ENCODE measurements around the gene NOD2. TPM values are rescaled to one million over a fixed set of nuclear protein-coding genes. Genes with fewer than 3 reads are reported as not detected.

NOD2 gene
- total RNA-seq, 1 experiment from 2014 or later, result not detected

- Histone ChIP-seq H3K9me3 (ENCODE audit: control insufficient read depth, insufficient read depth, low read depth, low read length) (no peaks in the 10 kb centered on the region), H3K4me3 (ENCODE audit: low read depth in 2 of 2, low read length in 2 of 2) (no peak overlapping the region), H3K27ac (ENCODE audit: low read length) (no peak overlapping the region), H3K27me3 (ENCODE audit: control insufficient read depth, insufficient read depth, low read length) (no peaks in the 10 kb centered on the region), H3K4me1 (ENCODE audit: control insufficient read depth, insufficient read depth, low read length) (no peaks in the 10 kb centered on the region), H3K36me3 (ENCODE audit: control insufficient read depth, insufficient read depth, low read length) (no peaks in the 10 kb centered on the region)
- TF ChIP-seq, protein P1, sequence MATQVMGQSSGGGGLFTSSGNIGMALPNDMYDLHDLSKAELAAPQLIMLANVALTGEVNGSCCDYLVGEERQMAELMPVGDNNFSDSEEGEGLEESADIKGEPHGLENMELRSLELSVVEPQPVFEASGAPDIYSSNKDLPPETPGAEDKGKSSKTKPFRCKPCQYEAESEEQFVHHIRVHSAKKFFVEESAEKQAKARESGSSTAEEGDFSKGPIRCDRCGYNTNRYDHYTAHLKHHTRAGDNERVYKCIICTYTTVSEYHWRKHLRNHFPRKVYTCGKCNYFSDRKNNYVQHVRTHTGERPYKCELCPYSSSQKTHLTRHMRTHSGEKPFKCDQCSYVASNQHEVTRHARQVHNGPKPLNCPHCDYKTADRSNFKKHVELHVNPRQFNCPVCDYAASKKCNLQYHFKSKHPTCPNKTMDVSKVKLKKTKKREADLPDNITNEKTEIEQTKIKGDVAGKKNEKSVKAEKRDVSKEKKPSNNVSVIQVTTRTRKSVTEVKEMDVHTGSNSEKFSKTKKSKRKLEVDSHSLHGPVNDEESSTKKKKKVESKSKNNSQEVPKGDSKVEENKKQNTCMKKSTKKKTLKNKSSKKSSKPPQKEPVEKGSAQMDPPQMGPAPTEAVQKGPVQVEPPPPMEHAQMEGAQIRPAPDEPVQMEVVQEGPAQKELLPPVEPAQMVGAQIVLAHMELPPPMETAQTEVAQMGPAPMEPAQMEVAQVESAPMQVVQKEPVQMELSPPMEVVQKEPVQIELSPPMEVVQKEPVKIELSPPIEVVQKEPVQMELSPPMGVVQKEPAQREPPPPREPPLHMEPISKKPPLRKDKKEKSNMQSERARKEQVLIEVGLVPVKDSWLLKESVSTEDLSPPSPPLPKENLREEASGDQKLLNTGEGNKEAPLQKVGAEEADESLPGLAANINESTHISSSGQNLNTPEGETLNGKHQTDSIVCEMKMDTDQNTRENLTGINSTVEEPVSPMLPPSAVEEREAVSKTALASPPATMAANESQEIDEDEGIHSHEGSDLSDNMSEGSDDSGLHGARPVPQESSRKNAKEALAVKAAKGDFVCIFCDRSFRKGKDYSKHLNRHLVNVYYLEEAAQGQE (IDR thresholded peaks at IDR 0.05; ENCODE audit: insufficient read depth in 1 of 2, low read depth in 2 of 2, low read length in 1 of 2), result no peak
- TF ChIP-seq, protein P2, sequence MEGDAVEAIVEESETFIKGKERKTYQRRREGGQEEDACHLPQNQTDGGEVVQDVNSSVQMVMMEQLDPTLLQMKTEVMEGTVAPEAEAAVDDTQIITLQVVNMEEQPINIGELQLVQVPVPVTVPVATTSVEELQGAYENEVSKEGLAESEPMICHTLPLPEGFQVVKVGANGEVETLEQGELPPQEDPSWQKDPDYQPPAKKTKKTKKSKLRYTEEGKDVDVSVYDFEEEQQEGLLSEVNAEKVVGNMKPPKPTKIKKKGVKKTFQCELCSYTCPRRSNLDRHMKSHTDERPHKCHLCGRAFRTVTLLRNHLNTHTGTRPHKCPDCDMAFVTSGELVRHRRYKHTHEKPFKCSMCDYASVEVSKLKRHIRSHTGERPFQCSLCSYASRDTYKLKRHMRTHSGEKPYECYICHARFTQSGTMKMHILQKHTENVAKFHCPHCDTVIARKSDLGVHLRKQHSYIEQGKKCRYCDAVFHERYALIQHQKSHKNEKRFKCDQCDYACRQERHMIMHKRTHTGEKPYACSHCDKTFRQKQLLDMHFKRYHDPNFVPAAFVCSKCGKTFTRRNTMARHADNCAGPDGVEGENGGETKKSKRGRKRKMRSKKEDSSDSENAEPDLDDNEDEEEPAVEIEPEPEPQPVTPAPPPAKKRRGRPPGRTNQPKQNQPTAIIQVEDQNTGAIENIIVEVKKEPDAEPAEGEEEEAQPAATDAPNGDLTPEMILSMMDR (IDR thresholded peaks at IDR 0.05), result no peak
- TF ChIP-seq POLR2AphosphoS5 (IDR thresholded peaks at IDR 0.05; ENCODE audit: low read depth, low read length) (no peak), SIN3A (IDR thresholded peaks at IDR 0.05; ENCODE audit: borderline replicate concordance, insufficient read depth, low read depth, low read length) (no peak), TCF7L2 (IDR thresholded peaks at IDR 0.05; ENCODE audit: low read depth, low read length) (no peak)
- intact Hi-C loops (cut with micrococcal nuclease; ENCODE audit: unreplicated experiment) (loop anchor here (5.0 kb wide), 1 partner anchor 139 kb away; no protein-coding TSS in a partner anchor), in situ Hi-C loops (cut with HindIII; ENCODE audit: low pct_unique_long_range_greater_than_20kb, low sequenced_read_pairs) (no loop called here)
- no TSS peak for BruUV-seq (replicated peaks)
- no peak for DNase-seq (ENCODE audit: low read depth, low spot score)
- POLR2A ChIA-PET, result no interaction called here
- ATAC-seq, result no peak
- CTCF ChIA-PET, result interaction anchor here (1.8 kb wide), 1 partner anchor 138 kb away, joined by 6 read pairs; no protein-coding TSS in a partner anchor
Measured at GRCh38 chr16:50668368-50669008, 24.9 kb upstream of the NOD2 start.

- CTCF ChIA-PET, result no interaction called here
Measured at GRCh38 chr16:50669741-50670140, 23.7 kb upstream of the NOD2 start.

More at GRCh38 chr16:50669741-50670140, 23.7 kb upstream of the NOD2 start:
- BruUV-seq (replicated peaks), result no TSS peak
- ATAC-seq, result no peak
- intact Hi-C loops (cut with micrococcal nuclease; ENCODE audit: unreplicated experiment) (loop anchor here (5.0 kb wide), 1 partner anchor 138 kb away; no protein-coding TSS in a partner anchor), in situ Hi-C loops (cut with HindIII; ENCODE audit: low pct_unique_long_range_greater_than_20kb, low sequenced_read_pairs) (no loop called here)
- H3K27me3 ChIP-seq (ENCODE audit: control insufficient read depth, insufficient read depth, low read length), result no peaks in the 10 kb centered on the region
- H3K4me3 ChIP-seq (ENCODE audit: low read depth in 2 of 2, low read length in 2 of 2), result no peak overlapping the region
- no peak for DNase-seq (ENCODE audit: low read depth, low spot score)
- POLR2A ChIA-PET, result no interaction called here
- H3K36me3 ChIP-seq (ENCODE audit: control insufficient read depth, insufficient read depth, low read length), result no peaks in the 10 kb centered on the region
- H3K9me3 ChIP-seq (ENCODE audit: control insufficient read depth, insufficient read depth, low read depth, low read length), result no peaks in the 10 kb centered on the region
- TF ChIP-seq, protein P2 (IDR thresholded peaks at IDR 0.05), result no peak
- TF ChIP-seq SIN3A (IDR thresholded peaks at IDR 0.05; ENCODE audit: borderline replicate concordance, insufficient read depth, low read depth, low read length) (no peak), POLR2AphosphoS5 (IDR thresholded peaks at IDR 0.05; ENCODE audit: low read depth, low read length) (no peak)
- TF ChIP-seq, protein P1 (IDR thresholded peaks at IDR 0.05; ENCODE audit: insufficient read depth in 1 of 2, low read depth in 2 of 2, low read length in 1 of 2), result no peak
- no peaks in the 10 kb centered on the region for H3K4me1 ChIP-seq (ENCODE audit: control insufficient read depth, insufficient read depth, low read length)
- H3K27ac ChIP-seq (ENCODE audit: low read length), result no peak overlapping the region

Measured in Panc1 (cell line).